Glutamatergic neuron (in vitro differentiated cells): ENCODE measurements around the gene TMEM126A. TPM values are rescaled to one million over a fixed set of nuclear protein-coding genes. Genes with fewer than 3 reads are reported as not detected.

Experiments used
- DNase-seq: peaks from one replicate; pipeline ENCODE4 v3.0.0; 2022
- H3K27ac Mint-ChIP-seq: one replicate; pipeline ENCODE4 v1.8.0; 2020; ENCODE audit warnings: mild to moderate bottlenecking, mixed read lengths, inconsistent platforms; ENCODE audit not compliant: unreplicated experiment
- H3K27me3 Mint-ChIP-seq: one replicate; pipeline ENCODE4 v1.8.0; 2020; ENCODE audit warnings: mild to moderate bottlenecking, moderate library complexity, mixed read lengths, inconsistent platforms; ENCODE audit not compliant: unreplicated experiment
- H3K36me3 Mint-ChIP-seq: one replicate; pipeline ENCODE4 v1.8.0; 2020; ENCODE audit warnings: mild to moderate bottlenecking, mixed read lengths, inconsistent platforms; ENCODE audit not compliant: unreplicated experiment
- H3K4me1 Mint-ChIP-seq: one replicate; pipeline ENCODE4 v1.8.0; 2020; ENCODE audit warnings: mild to moderate bottlenecking, low read depth, mixed read lengths, inconsistent platforms; ENCODE audit not compliant: unreplicated experiment
- H3K4me3 Mint-ChIP-seq: one replicate; pipeline ENCODE4 v1.8.0; 2020; ENCODE audit warnings: mild to moderate bottlenecking, mixed read lengths, inconsistent platforms; ENCODE audit not compliant: unreplicated experiment
- H3K9me3 Mint-ChIP-seq: one replicate; pipeline ENCODE4 v1.8.0; 2020; ENCODE audit warnings: mild to moderate bottlenecking, moderate library complexity, mixed read lengths, inconsistent platforms; ENCODE audit not compliant: unreplicated experiment
- total RNA-seq: library from RNA; stranded (reverse); fragmentation: NEBNext Ultra II Directional; extraction: Animal tissue kit (Norgen Biotek cat#: 25700); gene quantifications from one replicate; pipeline ENCODE4 v1.2.1, GENCODE V29; 2021; ENCODE audit not compliant: unreplicated experiment
- TF ChIP-seq, protein P1 (sequence below): fragments of 200-600 bp; sonication (generic); IDR thresholded peaks from one replicate; pipeline ENCODE4 v1.5.0; 2021; ENCODE audit not compliant: partially characterized antibody, unreplicated experiment

The TMEM126A gene
- total RNA-seq, 1 donor from 2014 or later: 19.9 TPM

DNA sequence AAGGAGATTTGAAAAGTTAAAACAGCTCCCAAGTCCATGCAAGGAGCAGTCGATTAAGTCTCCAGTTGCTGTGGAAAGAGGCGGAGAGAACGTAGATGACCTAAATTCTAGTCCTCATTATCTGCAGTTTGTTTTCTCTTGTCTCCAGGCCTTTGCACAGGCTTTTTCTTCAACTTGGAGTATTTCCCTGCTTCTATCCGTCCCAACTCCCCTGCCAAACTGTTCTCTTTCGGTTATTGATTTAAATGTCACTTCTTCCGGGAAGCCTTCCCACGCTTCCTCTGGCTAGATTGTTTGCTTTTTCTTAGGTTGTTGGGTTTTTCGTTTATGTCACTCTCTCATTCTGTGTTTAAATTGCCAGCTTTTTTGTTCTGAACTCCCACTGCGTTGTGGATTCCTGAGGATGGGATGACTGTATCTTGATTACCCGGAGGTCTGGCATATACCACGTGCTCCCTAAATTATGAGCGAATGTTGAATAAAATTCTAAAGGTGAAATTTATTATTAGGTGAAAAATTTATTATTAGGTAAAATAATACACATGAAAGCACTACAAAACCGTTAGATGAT is 18.9 kb upstream of the TMEM126A start:
- H3K9me3 Mint-ChIP-seq: peaks cover 2% of the 10 kb centered on the region
- peak overlapping the region; percentile 87 for H3K27ac Mint-ChIP-seq
- H3K27me3 Mint-ChIP-seq: peaks cover 12% of the 10 kb centered on the region
- no peaks in the 10 kb centered on the region for H3K36me3 Mint-ChIP-seq
- H3K4me3 Mint-ChIP-seq: peak overlapping the region; percentile 99
- H3K4me1 Mint-ChIP-seq: peaks cover 7% of the 10 kb centered on the region
- DNase-seq: no peak
- TF ChIP-seq, protein P1, sequence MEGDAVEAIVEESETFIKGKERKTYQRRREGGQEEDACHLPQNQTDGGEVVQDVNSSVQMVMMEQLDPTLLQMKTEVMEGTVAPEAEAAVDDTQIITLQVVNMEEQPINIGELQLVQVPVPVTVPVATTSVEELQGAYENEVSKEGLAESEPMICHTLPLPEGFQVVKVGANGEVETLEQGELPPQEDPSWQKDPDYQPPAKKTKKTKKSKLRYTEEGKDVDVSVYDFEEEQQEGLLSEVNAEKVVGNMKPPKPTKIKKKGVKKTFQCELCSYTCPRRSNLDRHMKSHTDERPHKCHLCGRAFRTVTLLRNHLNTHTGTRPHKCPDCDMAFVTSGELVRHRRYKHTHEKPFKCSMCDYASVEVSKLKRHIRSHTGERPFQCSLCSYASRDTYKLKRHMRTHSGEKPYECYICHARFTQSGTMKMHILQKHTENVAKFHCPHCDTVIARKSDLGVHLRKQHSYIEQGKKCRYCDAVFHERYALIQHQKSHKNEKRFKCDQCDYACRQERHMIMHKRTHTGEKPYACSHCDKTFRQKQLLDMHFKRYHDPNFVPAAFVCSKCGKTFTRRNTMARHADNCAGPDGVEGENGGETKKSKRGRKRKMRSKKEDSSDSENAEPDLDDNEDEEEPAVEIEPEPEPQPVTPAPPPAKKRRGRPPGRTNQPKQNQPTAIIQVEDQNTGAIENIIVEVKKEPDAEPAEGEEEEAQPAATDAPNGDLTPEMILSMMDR: no peak

DNA sequence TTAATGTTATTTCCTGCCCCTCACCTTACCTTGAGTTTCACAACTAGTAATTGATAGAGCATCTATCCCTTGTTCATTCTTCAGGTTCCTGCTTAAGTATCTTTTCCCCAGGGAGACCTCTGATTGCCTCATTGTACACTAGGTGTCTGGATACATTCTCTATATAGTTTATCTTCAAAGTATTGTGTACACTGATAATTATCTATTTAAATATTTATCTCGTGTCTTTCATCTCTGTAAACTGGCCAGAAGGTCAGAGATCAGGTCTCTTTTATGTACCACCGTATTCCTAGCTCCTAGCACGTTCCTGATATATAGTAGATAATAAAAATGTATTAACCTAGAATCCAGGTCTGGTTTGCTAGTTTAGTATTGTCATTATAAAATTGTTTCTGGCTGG is 13.0 kb upstream of the TMEM126A start:
- Mint-ChIP-seq H3K27me3 (no peaks in the 10 kb centered on the region), H3K27ac (no peak overlapping the region), H3K4me3 (no peak overlapping the region), H3K36me3 (no peaks in the 10 kb centered on the region), H3K9me3 (no peaks in the 10 kb centered on the region), H3K4me1 (no peaks in the 10 kb centered on the region)
- no peak for DNase-seq
- TF ChIP-seq, protein P1: no peak

DNA sequence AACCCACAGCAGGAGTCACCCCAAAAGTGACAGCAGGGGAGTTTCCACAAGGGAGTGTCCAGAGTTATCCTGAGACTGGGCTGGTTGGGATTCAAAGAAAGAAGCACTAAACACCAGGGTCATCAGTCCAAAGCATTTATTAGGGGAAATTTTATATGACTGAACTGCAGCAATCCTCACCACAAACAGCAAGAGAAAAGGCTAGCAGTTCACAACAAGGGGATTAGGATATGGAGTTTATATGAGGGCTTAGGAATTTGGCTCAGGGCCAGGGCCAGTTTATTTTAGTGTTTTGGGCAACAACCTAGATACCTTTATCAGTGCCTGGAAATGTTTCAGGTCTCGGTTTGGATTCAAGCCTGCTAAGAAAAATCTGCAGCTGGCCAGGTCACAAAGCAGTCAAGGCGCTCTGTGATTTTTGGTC is 4.6 kb upstream of the TMEM126A start:
- no peak overlapping the region for H3K4me3 Mint-ChIP-seq
- TF ChIP-seq, protein P1: no peak
- no peaks in the 10 kb centered on the region for H3K4me1 Mint-ChIP-seq
- no peak for DNase-seq
- H3K27me3 Mint-ChIP-seq: no peaks in the 10 kb centered on the region
- H3K9me3 Mint-ChIP-seq: no peaks in the 10 kb centered on the region
- no peaks in the 10 kb centered on the region for H3K36me3 Mint-ChIP-seq
- no peak overlapping the region for H3K27ac Mint-ChIP-seq

DNA sequence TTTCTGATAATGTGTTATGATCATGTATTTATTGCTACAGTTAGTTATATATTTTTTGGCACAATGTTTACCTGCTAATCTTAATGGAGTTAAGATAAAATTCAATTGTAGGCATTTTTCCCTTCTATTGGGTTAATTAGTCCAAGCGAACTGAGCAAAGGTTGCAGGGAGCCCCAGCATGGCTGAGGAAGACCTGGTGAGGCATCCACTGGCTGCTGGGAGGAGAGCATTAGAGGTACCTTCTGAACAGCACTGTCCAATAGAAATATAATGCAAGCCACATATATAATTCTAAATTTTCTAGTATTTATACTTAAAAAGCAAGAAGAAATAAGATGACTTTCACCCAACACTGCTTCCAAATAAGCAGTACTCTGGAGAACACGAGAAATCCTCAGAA is 689 bp upstream of the TMEM126A start:
- H3K27ac Mint-ChIP-seq: peak overlapping the region; percentile 94
- H3K27me3 Mint-ChIP-seq: peaks cover 3% of the 10 kb centered on the region
- no peaks in the 10 kb centered on the region for H3K4me1 Mint-ChIP-seq
- H3K4me3 Mint-ChIP-seq: peak overlapping the region; percentile 100
- no peaks in the 10 kb centered on the region for H3K36me3 Mint-ChIP-seq
- no peak for DNase-seq
- TF ChIP-seq, protein P1: no peak
- no peaks in the 10 kb centered on the region for H3K9me3 Mint-ChIP-seq

DNA sequence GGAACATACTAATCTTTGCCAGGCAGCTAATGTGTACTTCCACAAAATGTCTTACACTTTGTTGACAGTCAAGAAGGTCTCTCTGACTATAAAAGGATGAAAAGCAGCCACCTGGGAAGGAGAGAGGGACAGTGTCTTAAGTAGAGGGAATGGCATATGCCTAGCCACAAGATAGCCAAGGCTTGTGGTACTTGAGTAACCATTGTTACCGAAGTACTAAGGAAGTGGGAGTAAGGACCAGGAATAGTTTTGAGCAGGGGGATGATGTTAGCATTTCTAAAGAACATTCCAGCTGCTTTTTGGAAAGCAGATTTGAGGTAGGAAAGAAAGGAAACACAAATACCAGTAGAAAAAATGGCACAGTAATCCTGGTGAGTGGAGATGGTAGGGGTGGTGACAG is 3.4 kb downstream of the TMEM126A start:
- H3K27ac Mint-ChIP-seq: no peak overlapping the region
- no peaks in the 10 kb centered on the region for H3K4me1 Mint-ChIP-seq
- H3K36me3 Mint-ChIP-seq: no peaks in the 10 kb centered on the region
- no peaks in the 10 kb centered on the region for H3K9me3 Mint-ChIP-seq
- no peak overlapping the region for H3K4me3 Mint-ChIP-seq
- H3K27me3 Mint-ChIP-seq: peaks cover 3% of the 10 kb centered on the region
- TF ChIP-seq, protein P1: no peak
- DNase-seq: no peak
